T-helper 9 cell (primary cell): ENCODE data around the gene ZNF280D.

Experiments
- DNase-seq: peaks from one replicate; pipeline ENCODE4 v3.0.0-alpha.2; 2020

ZNF280D gene

GRCh38 chr15:56744701-56745683, 11.7 kb upstream of the ZNF280D start:
- no peak for DNase-seq

- DNase-seq, result no peak
Measured at GRCh38 chr15:56741541-56741940, 8.2 kb upstream of the ZNF280D start.

- no peak for DNase-seq
Measured at GRCh38 chr15:56739964-56740640, 6.8 kb upstream of the ZNF280D start.

- no peak for DNase-seq
Measured at GRCh38 chr15:56739474-56739873, 6.2 kb upstream of the ZNF280D start.

GRCh38 chr15:56737791-56738190, 4.5 kb upstream of the ZNF280D start:
- no peak for DNase-seq

GRCh38 chr15:56736881-56737707, 3.8 kb upstream of the ZNF280D start:
- no peak for DNase-seq

- DNase-seq, result no peak
Measured at GRCh38 chr15:56736308-56736707, 3.0 kb upstream of the ZNF280D start.

GRCh38 chr15:56735589-56735988, 2.3 kb upstream of the ZNF280D start:
- no peak for DNase-seq

- DNase-seq, result no peak
Measured at GRCh38 chr15:56734013-56734635, 815 bp upstream of the ZNF280D start.

GRCh38 chr15:56732886-56733135, 498 bp downstream of the ZNF280D start:
- no peak for DNase-seq

- DNase-seq, result no peak
Measured at GRCh38 chr15:56732135-56732885, 999 bp downstream of the ZNF280D start.

GRCh38 chr15:56731548-56731947, 1.8 kb downstream of the ZNF280D start:
- no peak for DNase-seq

- DNase-seq, result no peak
Measured at GRCh38 chr15:56729561-56729960, 3.7 kb downstream of the ZNF280D start.

- DNase-seq, result no peak
Measured at GRCh38 chr15:56725386-56725785, 7.9 kb downstream of the ZNF280D start.

- DNase-seq, result no peak
Measured at GRCh38 chr15:56724232-56724631, 9.1 kb downstream of the ZNF280D start.

GRCh38 chr15:56723787-56724186, 9.5 kb downstream of the ZNF280D start:
- DNase-seq, result no peak

- DNase-seq, result no peak
Measured at GRCh38 chr15:56719774-56720555, 13.3 kb downstream of the ZNF280D start.

- DNase-seq, result no peak
Measured at GRCh38 chr15:56719021-56719612, 14.2 kb downstream of the ZNF280D start.

GRCh38 chr15:56718560-56718959, 14.7 kb downstream of the ZNF280D start:
- DNase-seq, result no peak

GRCh38 chr15:56716334-56716733, 17.0 kb downstream of the ZNF280D start:
- DNase-seq, result no peak

GRCh38 chr15:56715220-56715619, 18.1 kb downstream of the ZNF280D start:
- DNase-seq, result no peak
